ENCODE data around the gene DPH7.

DNA sequence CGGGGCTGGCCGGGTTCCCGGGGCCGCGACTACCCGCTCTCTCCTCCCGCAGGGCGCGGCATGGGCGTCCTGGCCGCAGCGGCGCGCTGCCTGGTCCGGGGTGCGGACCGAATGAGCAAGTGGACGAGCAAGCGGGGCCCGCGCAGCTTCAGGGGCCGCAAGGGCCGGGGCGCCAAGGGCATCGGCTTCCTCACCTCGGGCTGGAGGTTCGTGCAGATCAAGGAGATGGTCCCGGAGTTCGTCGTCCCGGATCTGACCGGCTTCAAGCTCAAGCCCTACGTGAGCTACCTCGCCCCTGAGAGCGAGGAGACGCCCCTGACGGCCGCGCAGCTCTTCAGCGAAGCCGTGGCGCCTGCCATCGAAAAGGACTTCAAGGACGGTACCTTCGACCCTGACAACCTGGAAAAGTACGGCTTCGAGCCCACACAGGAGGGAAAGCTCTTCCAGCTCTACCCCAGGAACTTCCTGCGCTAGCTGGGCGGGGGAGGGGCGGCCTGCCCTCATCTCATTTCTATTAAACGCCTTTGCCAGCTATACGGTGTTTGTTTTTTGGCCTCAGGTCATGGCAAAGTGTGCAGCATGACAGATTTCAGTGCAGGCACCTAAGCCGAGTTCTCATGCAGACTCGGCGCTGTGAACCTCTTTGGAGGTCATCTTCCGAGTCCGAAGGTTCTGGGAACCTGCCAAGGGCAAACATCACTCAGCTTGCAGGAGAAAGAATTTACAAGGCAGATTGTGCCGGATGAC lies 26.5 kb downstream of the DPH7 start:
- TF ChIP-seq, protein P1, sequence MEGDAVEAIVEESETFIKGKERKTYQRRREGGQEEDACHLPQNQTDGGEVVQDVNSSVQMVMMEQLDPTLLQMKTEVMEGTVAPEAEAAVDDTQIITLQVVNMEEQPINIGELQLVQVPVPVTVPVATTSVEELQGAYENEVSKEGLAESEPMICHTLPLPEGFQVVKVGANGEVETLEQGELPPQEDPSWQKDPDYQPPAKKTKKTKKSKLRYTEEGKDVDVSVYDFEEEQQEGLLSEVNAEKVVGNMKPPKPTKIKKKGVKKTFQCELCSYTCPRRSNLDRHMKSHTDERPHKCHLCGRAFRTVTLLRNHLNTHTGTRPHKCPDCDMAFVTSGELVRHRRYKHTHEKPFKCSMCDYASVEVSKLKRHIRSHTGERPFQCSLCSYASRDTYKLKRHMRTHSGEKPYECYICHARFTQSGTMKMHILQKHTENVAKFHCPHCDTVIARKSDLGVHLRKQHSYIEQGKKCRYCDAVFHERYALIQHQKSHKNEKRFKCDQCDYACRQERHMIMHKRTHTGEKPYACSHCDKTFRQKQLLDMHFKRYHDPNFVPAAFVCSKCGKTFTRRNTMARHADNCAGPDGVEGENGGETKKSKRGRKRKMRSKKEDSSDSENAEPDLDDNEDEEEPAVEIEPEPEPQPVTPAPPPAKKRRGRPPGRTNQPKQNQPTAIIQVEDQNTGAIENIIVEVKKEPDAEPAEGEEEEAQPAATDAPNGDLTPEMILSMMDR (IDR thresholded peaks at IDR 0.05; ENCODE audit: insufficient read depth, low read depth, low read length) = no peak
- TF ChIP-seq EZH2 (IDR thresholded peaks at IDR 0.05; ENCODE audit: insufficient read depth, low read length) = no peak
